DOHH2 (cell line): ENCODE measurements around the gene GNB4.

ENCODE experiments used
- CTCF ChIP-seq: fragments of 200-600 bp; sonication (generic); IDR thresholded peaks from one replicate; pipeline ENCODE4 v1.5.1; 2014; ENCODE audit warnings: antibody characterized with exemption, mild to moderate bottlenecking, low read depth, low read length; ENCODE audit not compliant: poor library complexity, severe bottlenecking
- EZH2phosphoT487 ChIP-seq: fragments of 200-600 bp; sonication (generic); IDR thresholded peaks from 2 replicates; pipeline ENCODE4 v1.6.1; 2017; ENCODE audit warnings: borderline replicate concordance, mild to moderate bottlenecking, antibody characterized with exemption, low read length, moderate library complexity, mixed read lengths

GRCh38 chr3:179369621-179370020 is 81.6 kb downstream of the GNB4 start:
- TF ChIP-seq CTCF: no peak
- no peak for TF ChIP-seq EZH2phosphoT487
